GM06990 (cell line): ENCODE data around the gene PSPH.

ENCODE experiments used
- DNase-seq: peaks from one replicate; pipeline ENCODE4 v3.0.0-alpha.2; 2011; ENCODE audit not compliant: insufficient read length; ENCODE audit errors: extremely low read depth
- H3K27me3 ChIP-seq: replicated peaks from 2 replicates; pipeline ENCODE4 v1.6.0; 2011; ENCODE audit warnings: low read length; ENCODE audit not compliant: control insufficient read depth, insufficient read depth
- H3K36me3 ChIP-seq: 2 replicates; pipeline ENCODE4 v1.5.1; 2011; ENCODE audit warnings: low read length; ENCODE audit not compliant: control insufficient read depth, insufficient read depth
- H3K4me3 ChIP-seq: replicated peaks from 2 replicates; pipeline ENCODE4 v1.5.1; 2011; ENCODE audit warnings: low read depth, mild to moderate bottlenecking, control low read depth, low read length
- TF ChIP-seq, protein P1 (sequence below): IDR thresholded peaks from 2 replicates; pipeline ENCODE4 v1.5.1; 2011; ENCODE audit warnings: low read length, control low read depth, mild to moderate bottlenecking, inconsistent platforms; ENCODE audit not compliant: insufficient read depth, poor library complexity, severe bottlenecking

Gene PSPH

DNA sequence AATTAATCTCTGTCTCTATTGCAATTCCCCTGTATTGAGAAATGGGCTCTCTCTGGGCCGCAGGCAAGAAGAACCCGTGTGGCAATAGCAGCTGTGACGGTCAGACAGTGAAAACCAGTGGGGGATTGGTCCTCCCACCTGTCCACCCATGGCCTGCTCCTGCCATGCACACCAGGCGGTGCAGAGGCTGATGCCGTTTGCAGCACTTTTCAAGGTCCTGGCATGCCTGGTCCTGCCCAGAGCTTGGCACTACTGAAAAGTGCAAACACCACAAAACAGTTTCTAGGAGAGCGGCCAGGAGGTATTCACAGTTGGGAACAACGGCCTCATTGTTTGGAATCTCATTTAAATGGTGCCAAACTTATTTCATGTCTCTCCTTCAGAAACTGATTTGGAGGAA lies 41.5 kb downstream of the PSPH start:
- TF ChIP-seq, protein P1, sequence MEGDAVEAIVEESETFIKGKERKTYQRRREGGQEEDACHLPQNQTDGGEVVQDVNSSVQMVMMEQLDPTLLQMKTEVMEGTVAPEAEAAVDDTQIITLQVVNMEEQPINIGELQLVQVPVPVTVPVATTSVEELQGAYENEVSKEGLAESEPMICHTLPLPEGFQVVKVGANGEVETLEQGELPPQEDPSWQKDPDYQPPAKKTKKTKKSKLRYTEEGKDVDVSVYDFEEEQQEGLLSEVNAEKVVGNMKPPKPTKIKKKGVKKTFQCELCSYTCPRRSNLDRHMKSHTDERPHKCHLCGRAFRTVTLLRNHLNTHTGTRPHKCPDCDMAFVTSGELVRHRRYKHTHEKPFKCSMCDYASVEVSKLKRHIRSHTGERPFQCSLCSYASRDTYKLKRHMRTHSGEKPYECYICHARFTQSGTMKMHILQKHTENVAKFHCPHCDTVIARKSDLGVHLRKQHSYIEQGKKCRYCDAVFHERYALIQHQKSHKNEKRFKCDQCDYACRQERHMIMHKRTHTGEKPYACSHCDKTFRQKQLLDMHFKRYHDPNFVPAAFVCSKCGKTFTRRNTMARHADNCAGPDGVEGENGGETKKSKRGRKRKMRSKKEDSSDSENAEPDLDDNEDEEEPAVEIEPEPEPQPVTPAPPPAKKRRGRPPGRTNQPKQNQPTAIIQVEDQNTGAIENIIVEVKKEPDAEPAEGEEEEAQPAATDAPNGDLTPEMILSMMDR = no peak
- Histone ChIP-seq H3K36me3 (peaks cover 3% of the 10 kb centered on the region), H3K27me3 (no peaks in the 10 kb centered on the region), H3K4me3 (no peak overlapping the region)
- no peak for DNase-seq

DNA sequence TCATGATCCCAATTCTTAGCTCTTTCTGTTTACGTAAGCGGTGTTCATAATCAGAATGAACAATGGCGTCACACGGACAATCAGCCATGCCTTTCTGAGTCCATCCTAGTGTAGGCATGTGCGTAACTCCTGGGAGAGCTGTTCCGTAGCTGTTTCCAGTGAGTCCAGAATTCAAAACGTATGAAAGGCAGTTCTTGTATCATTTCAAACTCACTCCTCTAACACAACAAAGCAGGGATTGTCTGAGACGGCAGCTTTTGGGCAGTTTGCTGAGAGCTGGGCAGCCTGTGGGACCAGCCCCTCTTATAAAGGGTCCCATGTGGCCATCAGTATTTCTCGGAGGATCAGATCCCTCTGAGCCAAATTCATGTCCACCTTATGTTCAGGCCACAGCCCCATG lies 43.4 kb downstream of the PSPH start:
- Histone ChIP-seq H3K36me3 (peaks cover 2% of the 10 kb centered on the region), H3K4me3 (no peak overlapping the region), H3K27me3 (no peaks in the 10 kb centered on the region)
- DNase-seq = no peak
- TF ChIP-seq, protein P1 = no peak

DNA sequence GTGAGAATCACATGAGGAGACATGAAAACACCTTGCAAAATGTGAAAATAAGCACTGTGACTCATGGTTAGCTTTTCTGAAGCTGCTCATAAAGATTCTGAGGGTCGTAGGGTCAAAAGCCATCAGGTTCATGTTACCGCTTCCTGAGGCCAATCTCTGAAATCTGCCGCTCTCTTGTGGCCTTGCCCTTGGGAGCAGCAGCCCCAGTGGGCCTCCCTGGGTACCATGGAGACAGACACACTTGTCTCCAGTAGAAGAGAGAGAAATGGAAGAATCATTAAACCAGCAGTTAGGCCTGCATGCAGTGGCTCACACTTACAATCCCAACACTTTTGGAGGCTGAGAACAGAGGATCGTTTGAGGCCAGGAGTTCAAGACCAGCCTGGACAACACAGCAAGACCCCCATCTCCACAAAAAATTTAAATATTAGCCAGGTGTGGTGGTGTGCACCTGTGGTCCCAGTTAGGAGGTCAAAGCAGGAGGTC lies 44.0 kb downstream of the PSPH start:
- H3K4me3 ChIP-seq = no peak overlapping the region
- TF ChIP-seq, protein P1 = no peak
- H3K27me3 ChIP-seq = no peaks in the 10 kb centered on the region
- DNase-seq = no peak
- peaks cover 2% of the 10 kb centered on the region for H3K36me3 ChIP-seq

DNA sequence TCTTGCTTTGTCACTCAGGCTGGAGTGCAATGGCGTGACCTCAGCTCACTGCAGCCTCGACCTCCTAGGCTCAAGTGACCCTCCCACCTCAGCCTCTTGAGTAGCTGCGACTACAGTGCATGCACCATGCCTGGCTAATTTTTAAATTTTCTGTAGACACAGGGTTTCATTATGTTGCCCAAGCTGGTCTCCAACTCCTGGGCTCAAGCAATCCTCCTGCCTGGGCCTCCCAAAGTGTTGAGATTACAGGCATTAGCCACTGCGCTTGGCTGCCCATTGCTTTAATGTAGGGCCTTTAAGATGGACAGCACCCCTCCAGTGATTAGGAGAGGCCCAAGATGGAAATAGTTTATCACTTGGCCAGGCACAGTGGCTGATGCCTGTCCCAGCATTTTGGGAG lies 47.5 kb downstream of the PSPH start:
- Histone ChIP-seq H3K4me3 (no peak overlapping the region), H3K36me3 (no peaks in the 10 kb centered on the region), H3K27me3 (no peaks in the 10 kb centered on the region)
- TF ChIP-seq, protein P1 = no peak
- no peak for DNase-seq

DNA sequence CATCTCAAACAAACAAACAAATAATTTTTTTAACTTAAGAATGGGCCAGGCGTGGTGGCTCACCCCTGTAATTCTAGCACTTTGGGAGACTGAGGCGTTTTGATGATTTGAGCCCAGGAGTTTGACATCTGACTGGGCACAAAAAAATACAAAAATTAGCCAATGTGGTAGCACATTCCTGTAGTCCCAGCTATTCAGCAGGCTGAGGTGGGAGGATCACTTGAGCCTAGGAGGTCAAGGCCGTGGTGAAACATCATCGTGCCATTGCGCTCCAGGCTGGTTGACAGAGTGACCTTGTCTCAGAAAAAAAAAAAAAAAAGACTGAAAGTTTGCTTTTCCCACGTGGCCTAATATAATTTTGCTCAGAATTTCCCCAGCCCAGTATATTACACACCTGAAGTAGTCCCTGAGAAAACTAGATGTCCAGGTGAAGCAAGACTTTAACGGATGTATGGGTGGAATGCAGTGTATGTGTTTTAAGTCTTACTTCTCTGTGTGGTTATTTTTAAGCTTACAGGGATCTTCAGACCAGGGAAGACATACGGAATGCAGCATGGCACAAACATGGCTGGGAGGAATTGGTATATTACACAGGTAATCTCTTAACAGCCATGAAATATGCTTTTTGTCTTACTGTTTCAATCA lies 54.3 kb downstream of the PSPH start:
- TF ChIP-seq, protein P1 = no peak
- Histone ChIP-seq H3K27me3 (no peaks in the 10 kb centered on the region), H3K36me3 (peaks cover 7% of the 10 kb centered on the region), H3K4me3 (no peak overlapping the region)
- DNase-seq = no peak

DNA sequence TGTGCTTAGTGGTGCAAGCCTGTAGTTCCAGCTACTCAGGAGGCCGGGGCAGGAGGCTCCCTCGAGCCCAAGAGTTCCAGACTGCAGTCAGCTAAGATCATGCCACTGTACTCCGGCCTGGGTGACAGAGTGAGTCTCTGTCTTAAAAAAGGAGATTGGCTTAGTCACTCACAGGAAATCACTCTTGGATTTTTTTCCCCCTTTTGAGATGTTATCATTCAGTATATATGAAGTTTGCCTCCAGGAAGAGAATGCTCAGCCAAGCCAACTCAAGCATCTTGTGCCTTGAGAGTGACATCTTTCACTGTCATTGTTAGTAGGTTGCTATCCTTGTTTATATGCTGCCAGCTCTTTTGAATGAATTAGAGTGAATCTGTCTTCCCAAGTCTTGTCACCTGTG lies 58.9 kb downstream of the PSPH start:
- Histone ChIP-seq H3K27me3 (no peaks in the 10 kb centered on the region), H3K36me3 (peaks cover 7% of the 10 kb centered on the region), H3K4me3 (no peak overlapping the region)
- no peak for DNase-seq
- TF ChIP-seq, protein P1 = no peak
